K562 (cell line): ENCODE results near the gene TMEM209. TPM values are rescaled to one million over a fixed set of nuclear protein-coding genes. Genes with fewer than 3 reads are reported as not detected.

ENCODE experiments used
- BHLHE40 ChIP-seq: IDR thresholded peaks from 2 replicates; pipeline ENCODE4 v1.6.1; 2011; ENCODE audit warnings: low read length, improper control_type of control experiment
- CBX2 ChIP-seq: fragments of 200-600 bp; sonication (generic); IDR thresholded peaks from one replicate; pipeline ENCODE4 v1.6.1; 2012; ENCODE audit warnings: mild to moderate bottlenecking, low read length, inconsistent platforms; ENCODE audit not compliant: insufficient read depth, poor library complexity, severe bottlenecking
- ELF4 ChIP-seq: fragments of 450-650 bp; formaldehyde crosslinking; IDR thresholded peaks from 2 replicates; pipeline ENCODE4 v1.4.0; 2022; ENCODE audit warnings: missing genetic modification characterization
- FOSL1 ChIP-seq: fragments of 200-800 bp; sonication (Bioruptor generic); conservative IDR thresholded peaks from 2 replicates; pipeline ENCODE4 v1.6.1; 2016; ENCODE audit warnings: missing genetic modification characterization, missing compliant biosample characterization
- HCFC1 ChIP-seq: IDR thresholded peaks from 2 replicates; pipeline ENCODE4 v1.6.1; 2012; ENCODE audit warnings: low read depth, low read length, improper control_type of control experiment
- HDAC2 ChIP-seq: fragments of 450-650 bp; IDR thresholded peaks from 2 replicates; pipeline ENCODE4 v1.6.1; 2016; ENCODE audit warnings: mild to moderate bottlenecking
- MAFK ChIP-seq: IDR thresholded peaks from 2 replicates; pipeline ENCODE4 v1.6.1; 2011; ENCODE audit warnings: low read length, improper control_type of control experiment
- MTA2 ChIP-seq: fragments of 450-650 bp; IDR thresholded peaks from 2 replicates; pipeline ENCODE4 v1.6.1; 2016; ENCODE audit warnings: low read depth
- NFIC ChIP-seq: fragments of 450-650 bp; IDR thresholded peaks from 2 replicates; pipeline ENCODE4 v1.6.1; 2017; ENCODE audit warnings: mild to moderate bottlenecking, inconsistent platforms
- PKNOX1 ChIP-seq: fragments of 450-650 bp; IDR thresholded peaks from 2 replicates; pipeline ENCODE4 v1.6.1; 2016
- POLR2AphosphoS5 ChIP-seq: IDR thresholded peaks from 2 replicates; pipeline ENCODE4 v1.6.1; 2011; ENCODE audit warnings: mild to moderate bottlenecking, low read depth, low read length, moderate library complexity; ENCODE audit not compliant: control insufficient read depth, insufficient read depth
- TOE1 ChIP-seq, 2 experiments: fragments of 450-650 bp in 1 of 2; sonication (generic) in 1 of 2; formaldehyde crosslinking in 1 of 2; IDR thresholded peaks; 2 replicates each; pipeline versions ENCODE4 v1.7.1 to v1.8.0; 2016 to 2022; ENCODE audit warnings: borderline replicate concordance in 2 of 2, mild to moderate bottlenecking in 2 of 2, antibody characterized with exemption in 1 of 2, inconsistent platforms in 1 of 2, low read depth in 1 of 2, missing genetic modification reagents in 1 of 2, moderate library complexity in 1 of 2
- WHSC1 ChIP-seq: IDR thresholded peaks from one replicate; pipeline ENCODE4 v1.6.1; 2012; ENCODE audit warnings: low read length, control low read depth, inconsistent platforms
- YY1 ChIP-seq, 3 experiments: IDR thresholded peaks; 2 replicates each; pipeline ENCODE4 v1.6.1; 2011; ENCODE audit warnings: low read length in 2 of 3, mild to moderate bottlenecking in 2 of 3, moderate library complexity in 2 of 3, borderline replicate concordance in 1 of 3, control low read depth in 1 of 3, low read depth in 1 of 3; ENCODE audit not compliant: insufficient read depth in 3 of 3, insufficient replicate concordance in 2 of 3, control insufficient read depth in 1 of 3, insufficient read length in 1 of 3; ENCODE audit errors: extremely low read depth in 1 of 3
- ZNF639 ChIP-seq, 2 experiments: fragments of 200-800 bp in 1 of 2; sonication (Bioruptor generic) in 1 of 2; sonication (generic) in 1 of 2; formaldehyde crosslinking in 1 of 2; IDR thresholded peaks in 1 of 2; conservative IDR thresholded peaks in 1 of 2; 2 replicates each; pipeline versions ENCODE4 v1.5.0 to v1.6.1; 2016 to 2020; ENCODE audit warnings: missing compliant biosample characterization in 1 of 2, missing genetic modification characterization in 1 of 2, missing genetic modification reagents in 1 of 2
- polyA plus RNA-seq, 8 experiments: library from polyadenylated mRNA; depleted of rRNA in 4 of 8; stranded (reverse) in 5 of 8; unstranded in 3 of 8; fragments of >200 nt; fragmentation: Nextera tagmentation in 2 of 8; fragmentation: Illumina TruSeq in 1 of 8; extraction: Ambion mirVana in 2 of 8; extraction: Trizol in 1 of 8; gene quantifications; 2 replicates each; pipeline versions ENCODE4 v1.2.1 to v1.2.3, GENCODE V29; 2011 to 2014; ENCODE audit warnings: inconsistent platforms in 1 of 8, missing spikeins in 1 of 8
- total RNA-seq, 7 experiments: library from RNA; depleted of rRNA in 6 of 7; stranded (reverse); fragments of >200 nt in 6 of 7; fragmentation: Illumina TruSeq in 2 of 7; extraction: Trizol in 2 of 7; gene quantifications; 2 replicates each; pipeline versions ENCODE4 v1.2.1 to v1.2.3, GENCODE V29; 2011 to 2021; ENCODE audit warnings: low replicate concordance in 1 of 7
- TF ChIP-seq, protein P1 (sequence below): sonication (generic); formaldehyde crosslinking; IDR thresholded peaks from 2 replicates; pipeline ENCODE4 v1.5.0; 2020; ENCODE audit warnings: missing genetic modification reagents
- TF ChIP-seq, protein P2 (sequence below): IDR thresholded peaks from 2 replicates; pipeline ENCODE4 v1.6.1; 2012; ENCODE audit warnings: low read depth, low read length, improper control_type of control experiment, borderline replicate concordance
- TF ChIP-seq, protein P3 (sequence below): fragments of 250-450 bp; sonication (Bioruptor Pico); IDR thresholded peaks from 2 replicates; pipeline ENCODE4 v1.5.0; 2020; ENCODE audit warnings: mild to moderate bottlenecking

TMEM209 gene
- total and polyA plus RNA-seq, 9 of the 15 experiments (the other 6 are each of a cell fraction or from before 2014, with no cell fraction given): 36.8 to 116 (median 76.6) TPM

- TF ChIP-seq, protein P1, sequence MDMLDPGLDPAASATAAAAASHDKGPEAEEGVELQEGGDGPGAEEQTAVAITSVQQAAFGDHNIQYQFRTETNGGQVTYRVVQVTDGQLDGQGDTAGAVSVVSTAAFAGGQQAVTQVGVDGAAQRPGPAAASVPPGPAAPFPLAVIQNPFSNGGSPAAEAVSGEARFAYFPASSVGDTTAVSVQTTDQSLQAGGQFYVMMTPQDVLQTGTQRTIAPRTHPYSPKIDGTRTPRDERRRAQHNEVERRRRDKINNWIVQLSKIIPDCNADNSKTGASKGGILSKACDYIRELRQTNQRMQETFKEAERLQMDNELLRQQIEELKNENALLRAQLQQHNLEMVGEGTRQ: no peak
- peak in 1 of 3 experiments; percentile 19 for TF ChIP-seq YY1 (IDR thresholded peaks at IDR 0.05; ENCODE audit: borderline replicate concordance in 1 of 3, control insufficient read depth in 1 of 3, extremely low read depth in 1 of 3, insufficient read depth in 3 of 3, insufficient read length in 1 of 3, insufficient replicate concordance in 2 of 3, low read depth in 1 of 3, low read length in 2 of 3)
- TF ChIP-seq FOSL1: peak; percentile 99
- no peak for TF ChIP-seq CBX2
- TF ChIP-seq POLR2AphosphoS5: peak; percentile 85
- TF ChIP-seq MAFK: peak; percentile 46; the same call in 1 of the 2 replicates
- TF ChIP-seq PKNOX1: peak; percentile 81
- TF ChIP-seq ZNF639 (CRISPR knock-in tag; conservative IDR thresholded peaks at IDR 0.05 in 1 of 2, IDR thresholded peaks at IDR 0.05 in 1 of 2): peak in 1 of 2 experiments; percentile 76; a peak in 2 of 4 replicates
- TF ChIP-seq HDAC2: peak; percentile 96
- TF ChIP-seq HCFC1: peak; percentile 46
- TF ChIP-seq WHSC1: peak; percentile 97
- peak; percentile 47; the same call in 1 of the 2 replicates for TF ChIP-seq NFIC
- TF ChIP-seq, protein P2, sequence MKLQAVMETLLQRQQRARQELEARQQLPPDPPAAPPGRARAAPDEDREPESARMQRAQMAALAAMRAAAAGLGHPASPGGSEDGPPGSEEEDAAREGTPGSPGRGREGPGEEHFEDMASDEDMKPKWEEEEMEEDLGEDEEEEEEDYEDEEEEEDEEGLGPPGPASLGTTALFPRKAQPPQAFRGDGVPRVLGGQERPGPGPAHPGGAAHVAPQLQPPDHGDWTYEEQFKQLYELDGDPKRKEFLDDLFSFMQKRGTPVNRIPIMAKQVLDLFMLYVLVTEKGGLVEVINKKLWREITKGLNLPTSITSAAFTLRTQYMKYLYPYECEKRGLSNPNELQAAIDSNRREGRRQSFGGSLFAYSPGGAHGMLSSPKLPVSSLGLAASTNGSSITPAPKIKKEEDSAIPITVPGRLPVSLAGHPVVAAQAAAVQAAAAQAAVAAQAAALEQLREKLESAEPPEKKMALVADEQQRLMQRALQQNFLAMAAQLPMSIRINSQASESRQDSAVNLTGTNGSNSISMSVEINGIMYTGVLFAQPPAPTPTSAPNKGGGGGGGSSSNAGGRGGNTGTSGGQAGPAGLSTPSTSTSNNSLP: peak; percentile 95
- peak; percentile 77 for TF ChIP-seq MTA2
- TF ChIP-seq TOE1 (IDR thresholded peaks at IDR 0.05; ENCODE audit: borderline replicate concordance): peak; percentile 47; the same call in 1 of the 2 replicates
- TF ChIP-seq TOE1 (CRISPR knock-in tag; IDR thresholded peaks at IDR 0.05; ENCODE audit: borderline replicate concordance, low read depth): no peak
- TF ChIP-seq BHLHE40: peak; percentile 70
- TF ChIP-seq, protein P3, sequence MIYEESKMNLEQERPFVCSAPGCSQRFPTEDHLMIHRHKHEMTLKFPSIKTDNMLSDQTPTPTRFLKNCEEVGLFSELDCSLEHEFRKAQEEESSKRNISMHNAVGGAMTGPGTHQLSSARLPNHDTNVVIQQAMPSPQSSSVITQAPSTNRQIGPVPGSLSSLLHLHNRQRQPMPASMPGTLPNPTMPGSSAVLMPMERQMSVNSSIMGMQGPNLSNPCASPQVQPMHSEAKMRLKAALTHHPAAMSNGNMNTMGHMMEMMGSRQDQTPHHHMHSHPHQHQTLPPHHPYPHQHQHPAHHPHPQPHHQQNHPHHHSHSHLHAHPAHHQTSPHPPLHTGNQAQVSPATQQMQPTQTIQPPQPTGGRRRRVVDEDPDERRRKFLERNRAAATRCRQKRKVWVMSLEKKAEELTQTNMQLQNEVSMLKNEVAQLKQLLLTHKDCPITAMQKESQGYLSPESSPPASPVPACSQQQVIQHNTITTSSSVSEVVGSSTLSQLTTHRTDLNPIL (CRISPR knock-in tag): no peak
- no peak for TF ChIP-seq ELF4
Measured at GRCh38 chr7:130135208-130136205, 69.7 kb downstream of the TMEM209 start (continued).
